Bronchial epithelial cell (primary cell): ENCODE data around the gene LMO1. TPM values are rescaled to one million over a fixed set of nuclear protein-coding genes. Genes with fewer than 3 reads are reported as not detected.

ENCODE experiments used
- DNase-seq: peaks from one replicate; pipeline ENCODE4 v3.0.0-alpha.2; 2010; ENCODE audit warnings: low read depth
- FAIRE-seq: peaks from 2 replicates; lab custom pipeline; 2011; peaks lifted over from hg19 to GRCh38; lab: Jason Lieb, UNC
- H3K27me3 ChIP-seq: 2 replicates; pipeline ENCODE4 v1.5.1; 2011; ENCODE audit warnings: low read length; ENCODE audit not compliant: control insufficient read depth, insufficient read depth
- H3K36me3 ChIP-seq: 2 replicates; pipeline ENCODE4 v1.5.1; 2011; ENCODE audit warnings: low read length; ENCODE audit not compliant: control insufficient read depth, insufficient read depth
- H3K4me3 ChIP-seq: 2 replicates; pipeline ENCODE4 v1.5.1; 2011; ENCODE audit warnings: mild to moderate bottlenecking, low read depth, low read length, control low read depth
- CTCF ChIP-seq: IDR thresholded peaks from 2 replicates; pipeline ENCODE4 v1.5.1; 2011; ENCODE audit warnings: mild to moderate bottlenecking, moderate library complexity, low read length, control low read depth, inconsistent platforms; ENCODE audit not compliant: insufficient read depth, severe bottlenecking
- total RNA-seq: library from RNA; depleted of rRNA; stranded (reverse); fragments of >200 nt; gene quantifications from 2 replicates; pipeline ENCODE4 v1.2.1, GENCODE V29; 2014

Gene LMO1
- total RNA-seq, 1 donor from 2014 or later = not detected

- no peak overlapping the region for H3K4me3 ChIP-seq
- no peak for FAIRE-seq
- H3K36me3 ChIP-seq = no peaks in the 10 kb centered on the region
- H3K27me3 ChIP-seq = peaks cover 3% of the 10 kb centered on the region
- no peak for DNase-seq
- TF ChIP-seq CTCF = no peak
Measured at GRCh38 chr11:8207080-8208000, 56.3 kb downstream of the LMO1 start.

DNA sequence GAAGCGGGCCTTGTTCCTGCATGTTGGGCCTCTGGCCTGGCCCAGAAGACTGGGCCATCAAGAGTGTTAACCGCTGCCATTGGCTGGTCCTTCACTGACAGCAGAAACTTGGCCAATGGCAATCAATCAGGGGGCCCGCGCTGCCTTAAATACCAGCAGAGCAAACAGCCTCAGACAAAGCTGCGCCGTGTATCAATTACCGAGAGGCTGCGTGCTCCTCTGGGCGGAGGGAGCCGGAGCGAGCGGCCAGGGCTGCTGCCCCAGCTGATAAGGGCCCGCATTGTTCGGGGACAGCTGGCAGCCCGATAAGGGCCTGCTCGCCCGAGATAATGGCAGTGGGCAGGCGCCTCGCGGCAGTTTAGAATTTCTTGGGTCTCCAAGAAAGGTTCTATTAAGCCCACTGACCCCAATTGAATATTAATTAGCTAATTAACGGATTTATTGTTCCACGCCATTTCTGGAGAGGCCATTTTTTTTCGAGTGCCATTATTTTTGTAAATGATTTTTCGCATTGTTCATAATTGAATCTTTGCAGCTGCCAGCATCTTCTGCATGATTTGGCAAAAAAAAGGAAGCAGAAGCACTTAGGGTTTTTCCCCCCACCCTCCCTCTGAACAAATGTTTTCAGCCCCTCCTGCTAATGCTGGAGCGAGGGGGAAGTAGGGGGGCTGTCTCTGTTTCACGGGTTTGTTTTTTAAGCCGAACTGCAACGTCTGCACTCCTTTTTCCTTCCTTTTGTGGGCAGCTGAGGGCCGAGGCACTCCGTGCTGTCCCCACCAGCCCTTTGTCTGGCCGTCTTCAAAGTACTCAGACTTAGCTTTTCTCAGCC is 57.2 kb downstream of the LMO1 start:
- FAIRE-seq (no peak), DNase-seq (peak; percentile 38)
- Histone ChIP-seq H3K4me3 (no peak overlapping the region), H3K27me3 (peaks cover 3% of the 10 kb centered on the region), H3K36me3 (no peaks in the 10 kb centered on the region)
- no peak for TF ChIP-seq CTCF

DNA sequence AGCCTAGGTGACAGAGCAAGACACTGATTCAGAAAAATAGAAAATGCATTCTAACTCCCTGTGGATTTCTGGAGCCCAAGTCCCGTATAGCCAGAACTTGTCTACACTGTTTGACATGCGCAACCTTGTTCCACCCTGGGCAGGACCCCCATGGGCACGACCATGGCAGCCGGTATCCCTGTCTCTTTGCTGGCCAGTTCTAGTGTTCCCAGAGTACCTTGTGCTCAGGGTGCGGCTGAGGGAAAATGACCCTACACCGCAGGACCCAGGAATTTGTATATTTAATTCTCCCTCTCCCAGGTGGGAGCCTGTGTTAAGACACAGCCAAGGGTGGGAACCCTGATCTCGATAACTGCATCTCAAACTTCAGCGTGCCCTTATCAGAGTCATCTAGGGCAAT is 58.1 kb downstream of the LMO1 start:
- Histone ChIP-seq H3K27me3 (peaks cover 3% of the 10 kb centered on the region), H3K4me3 (no peak overlapping the region)
- no peak for FAIRE-seq

DNA sequence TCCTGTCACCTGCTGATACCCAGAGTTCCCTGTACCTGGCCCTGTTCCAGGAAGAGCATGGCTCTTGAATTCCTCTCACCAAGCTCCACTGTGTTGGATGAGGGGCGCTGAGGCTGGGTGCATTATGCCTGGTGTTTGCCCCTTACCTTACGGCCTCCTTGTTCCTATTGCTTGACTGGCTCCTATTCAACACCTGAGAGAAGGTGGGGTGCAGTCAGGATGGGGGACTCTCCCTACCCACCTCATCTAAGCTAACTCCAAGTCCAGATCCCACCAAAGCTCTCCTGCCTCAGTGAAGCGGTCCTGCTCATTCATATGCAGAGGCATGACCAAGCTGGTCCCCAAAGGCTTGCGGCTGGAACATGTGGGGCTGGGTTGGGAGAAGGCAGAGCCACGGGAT is 59.1 kb downstream of the LMO1 start:
- H3K36me3 ChIP-seq = no peaks in the 10 kb centered on the region
- DNase-seq (no peak), FAIRE-seq (peak; percentile 81)
- no peak overlapping the region for H3K4me3 ChIP-seq
- H3K27me3 ChIP-seq = peaks cover 3% of the 10 kb centered on the region
- no peak for TF ChIP-seq CTCF

More for the DNA sequence above, 58.1 kb downstream of the LMO1 start:
- TF ChIP-seq CTCF = no peak
- no peak for DNase-seq
- no peaks in the 10 kb centered on the region for H3K36me3 ChIP-seq

DNA sequence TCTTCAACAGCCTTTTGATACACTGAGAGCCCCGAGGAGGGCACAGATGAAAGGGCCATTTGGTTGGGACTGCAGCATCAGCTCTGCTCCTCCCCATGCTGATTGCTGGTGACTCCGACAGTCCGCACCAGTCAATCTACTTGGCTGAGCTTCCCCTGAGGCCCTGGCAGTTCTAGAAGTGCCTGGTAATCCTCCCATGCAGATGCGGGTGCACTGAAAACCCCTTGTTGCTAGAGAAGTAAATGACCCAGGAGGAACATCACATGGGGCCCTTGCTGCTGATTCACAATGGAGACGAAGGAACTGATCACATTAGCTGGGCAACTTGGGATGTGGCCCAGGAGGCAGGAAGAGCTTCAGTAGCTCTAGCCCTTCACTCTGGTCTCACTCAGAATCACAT is 59.7 kb downstream of the LMO1 start:
- H3K36me3 ChIP-seq = no peaks in the 10 kb centered on the region
- no peak for FAIRE-seq
- DNase-seq = no peak
- H3K4me3 ChIP-seq = no peak overlapping the region
- H3K27me3 ChIP-seq = peaks cover 5% of the 10 kb centered on the region
- no peak for TF ChIP-seq CTCF
